ENCODE data around the gene ARGLU1.

The ARGLU1 gene, protein sequence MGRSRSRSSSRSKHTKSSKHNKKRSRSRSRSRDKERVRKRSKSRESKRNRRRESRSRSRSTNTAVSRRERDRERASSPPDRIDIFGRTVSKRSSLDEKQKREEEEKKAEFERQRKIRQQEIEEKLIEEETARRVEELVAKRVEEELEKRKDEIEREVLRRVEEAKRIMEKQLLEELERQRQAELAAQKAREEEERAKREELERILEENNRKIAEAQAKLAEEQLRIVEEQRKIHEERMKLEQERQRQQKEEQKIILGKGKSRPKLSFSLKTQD

GRCh38 chr13:106567474-106568298 lies at the start of gene ARGLU1:
TSS of gene ARGLU1 (minus strand) at chr13:106568137. CDS start at chr13:106567919, 218 bp downstream.
- TF ChIP-seq, protein P1, sequence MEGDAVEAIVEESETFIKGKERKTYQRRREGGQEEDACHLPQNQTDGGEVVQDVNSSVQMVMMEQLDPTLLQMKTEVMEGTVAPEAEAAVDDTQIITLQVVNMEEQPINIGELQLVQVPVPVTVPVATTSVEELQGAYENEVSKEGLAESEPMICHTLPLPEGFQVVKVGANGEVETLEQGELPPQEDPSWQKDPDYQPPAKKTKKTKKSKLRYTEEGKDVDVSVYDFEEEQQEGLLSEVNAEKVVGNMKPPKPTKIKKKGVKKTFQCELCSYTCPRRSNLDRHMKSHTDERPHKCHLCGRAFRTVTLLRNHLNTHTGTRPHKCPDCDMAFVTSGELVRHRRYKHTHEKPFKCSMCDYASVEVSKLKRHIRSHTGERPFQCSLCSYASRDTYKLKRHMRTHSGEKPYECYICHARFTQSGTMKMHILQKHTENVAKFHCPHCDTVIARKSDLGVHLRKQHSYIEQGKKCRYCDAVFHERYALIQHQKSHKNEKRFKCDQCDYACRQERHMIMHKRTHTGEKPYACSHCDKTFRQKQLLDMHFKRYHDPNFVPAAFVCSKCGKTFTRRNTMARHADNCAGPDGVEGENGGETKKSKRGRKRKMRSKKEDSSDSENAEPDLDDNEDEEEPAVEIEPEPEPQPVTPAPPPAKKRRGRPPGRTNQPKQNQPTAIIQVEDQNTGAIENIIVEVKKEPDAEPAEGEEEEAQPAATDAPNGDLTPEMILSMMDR (IDR thresholded peaks at IDR 0.05) = no peak

- TF ChIP-seq, protein P1 (IDR thresholded peaks at IDR 0.05) = no peak
Measured at GRCh38 chr13:106617561-106617960, 49.6 kb upstream of the ARGLU1 start.

DNA sequence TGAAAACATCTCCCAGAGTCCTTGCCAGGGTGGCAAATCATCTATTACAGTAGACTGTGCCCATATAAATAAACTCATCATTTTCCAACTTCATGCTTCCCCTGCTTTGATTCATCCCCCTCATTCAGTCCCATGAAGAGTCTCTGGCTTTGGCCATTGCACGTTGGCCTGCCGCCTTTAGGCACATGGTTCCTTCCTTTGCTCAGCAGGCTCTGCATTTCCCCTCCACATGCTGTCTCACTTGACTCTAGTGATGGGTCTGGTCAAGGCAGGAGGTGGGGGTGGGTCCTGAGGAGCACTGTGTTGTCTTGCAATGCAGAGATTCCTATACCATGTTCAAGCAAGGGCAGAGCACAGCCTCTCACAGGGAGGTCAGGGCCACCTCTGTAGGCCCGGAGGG lies 48.8 kb upstream of the ARGLU1 start:
- TF ChIP-seq, protein P1 (IDR thresholded peaks at IDR 0.05) = no peak

GRCh38 chr13:106614874-106615273 lies 46.9 kb upstream of the ARGLU1 start:
- TF ChIP-seq, protein P1 (IDR thresholded peaks at IDR 0.05) = no peak

DNA sequence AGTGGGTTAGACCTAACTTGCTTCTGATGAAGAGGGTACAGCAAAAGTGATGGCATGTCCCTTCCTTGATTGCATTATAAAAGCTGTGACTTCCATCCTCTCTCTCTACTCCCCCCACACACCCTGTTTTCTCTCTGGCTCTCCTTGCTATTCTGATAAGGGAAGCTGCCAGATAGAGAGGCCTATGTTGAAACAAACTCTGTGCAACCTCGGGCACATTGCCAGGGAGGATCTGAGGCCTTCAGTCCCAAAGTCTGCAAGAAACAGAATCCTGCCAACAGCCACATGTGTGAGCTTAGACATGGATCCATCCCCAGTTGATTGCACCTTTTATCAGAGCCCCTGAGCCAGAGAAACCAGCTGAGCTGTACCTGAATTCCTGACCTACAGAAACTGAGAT lies 44.8 kb upstream of the ARGLU1 start:
- TF ChIP-seq, protein P1 (IDR thresholded peaks at IDR 0.05) = no peak

DNA sequence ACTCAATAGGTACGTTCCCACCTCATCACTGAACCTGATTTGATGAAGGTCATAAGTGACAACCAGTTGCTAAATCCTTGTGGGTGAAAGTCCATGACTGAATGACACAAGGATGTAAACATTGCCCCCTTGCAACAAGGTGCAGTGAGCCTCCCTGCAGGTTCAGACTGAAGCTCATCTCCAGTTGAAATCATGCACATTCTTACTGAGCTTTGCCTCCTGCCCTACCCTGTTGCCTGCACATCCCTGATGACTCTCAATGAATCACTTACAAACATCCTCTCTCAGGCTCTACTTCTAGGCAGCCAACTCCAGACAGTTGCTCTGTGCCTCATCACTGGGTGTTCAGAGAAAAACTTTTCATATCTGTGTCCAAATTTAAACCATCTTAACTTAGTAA lies 42.5 kb upstream of the ARGLU1 start:
- TF ChIP-seq, protein P1 (IDR thresholded peaks at IDR 0.05) = no peak

GRCh38 chr13:106609116-106609515 lies 41.2 kb upstream of the ARGLU1 start:
- TF ChIP-seq, protein P1 (IDR thresholded peaks at IDR 0.05) = no peak

All from LNCAP (cell line).